Fibroblast of lung (primary cell): Measurements from ENCODE around the gene DDX10. TPM values are rescaled to one million over a fixed set of nuclear protein-coding genes. Genes with fewer than 3 reads are reported as not detected.

Experiments
- DNase-seq, 2 donors: peaks; one replicate each; pipeline versions ENCODE4 v3.0.0 to v3.0.0-alpha.2; 2010; ENCODE audit warnings: low read depth in 2 of 2
- H2AFZ ChIP-seq: 2 replicates; pipeline ENCODE4 v1.5.1; 2012; ENCODE audit warnings: low read length, control low read depth, inconsistent platforms
- H3K27ac ChIP-seq: 2 replicates; pipeline ENCODE4 v1.5.1; 2011; ENCODE audit warnings: low read length, control low read depth; ENCODE audit not compliant: insufficient read depth
- H3K27me3 ChIP-seq: 2 replicates; pipeline ENCODE4 v1.5.1; 2011; ENCODE audit warnings: mild to moderate bottlenecking, low read length; ENCODE audit not compliant: control insufficient read depth, insufficient read depth
- H3K36me3 ChIP-seq: 2 replicates; pipeline ENCODE4 v1.5.1; 2011; ENCODE audit warnings: low read length; ENCODE audit not compliant: control insufficient read depth, insufficient read depth
- H3K4me1 ChIP-seq: 2 replicates; pipeline ENCODE4 v1.5.1; 2011; ENCODE audit warnings: low read length; ENCODE audit not compliant: control insufficient read depth, insufficient read depth; ENCODE audit errors: extremely low read depth
- H3K4me2 ChIP-seq: 2 replicates; pipeline ENCODE4 v1.5.1; 2011; ENCODE audit warnings: low read length, control low read depth; ENCODE audit not compliant: insufficient read depth; ENCODE audit errors: extremely low read depth
- H3K4me3 ChIP-seq, 4 experiments: fragments of 200-600 bp in 1 of 4; sonication (generic) in 1 of 4; replicated peaks in 1 of 4; 2 replicates each; pipeline ENCODE4 v1.5.1; 2011 to 2016; ENCODE audit warnings: low read length in 4 of 4, low read depth in 3 of 4, mild to moderate bottlenecking in 3 of 4, control low read depth in 2 of 4, inconsistent platforms in 1 of 4, mixed read lengths in 1 of 4; ENCODE audit not compliant: insufficient read depth in 1 of 4; ENCODE audit errors: control extremely low read depth in 1 of 4
- H3K79me2 ChIP-seq: 2 replicates; pipeline ENCODE4 v1.5.1; 2012; ENCODE audit warnings: mild to moderate bottlenecking, low read length, inconsistent platforms; ENCODE audit not compliant: control insufficient read depth, insufficient read depth
- H3K9ac ChIP-seq: 2 replicates; pipeline ENCODE4 v1.5.1; 2011; ENCODE audit warnings: mild to moderate bottlenecking, low read length, control low read depth; ENCODE audit not compliant: insufficient read depth
- H3K9me3 ChIP-seq: 2 replicates; pipeline ENCODE4 v1.5.1; 2012; ENCODE audit warnings: low read depth, low read length; ENCODE audit not compliant: control insufficient read depth, insufficient read depth
- H4K20me1 ChIP-seq: 2 replicates; pipeline ENCODE4 v1.5.1; 2011; ENCODE audit warnings: low read length; ENCODE audit not compliant: control insufficient read depth, insufficient read depth; ENCODE audit errors: extremely low read depth
- EZH2 ChIP-seq: IDR thresholded peaks from 2 replicates; pipeline ENCODE4 v1.5.1; 2012; ENCODE audit warnings: low read length, control low read depth, mild to moderate bottlenecking; ENCODE audit errors: missing control alignments
- polyA plus RNA-seq, 2 donors: library from polyadenylated mRNA; depleted of rRNA in 1 of 2; stranded (reverse) in 1 of 2; unstranded in 1 of 2; fragments of >200 nt; gene quantifications; 2 replicates each; pipeline ENCODE4 v1.2.1, GENCODE V29; 2011 to 2012; ENCODE audit warnings: missing spikeins in 1 of 2
- total RNA-seq: library from RNA; depleted of rRNA; stranded (reverse); fragments of >200 nt; gene quantifications from 2 replicates; pipeline ENCODE4 v1.2.1, GENCODE V29; 2014
- TF ChIP-seq, protein P1 (sequence below), 2 donors: IDR thresholded peaks in 1 of 2; conservative IDR thresholded peaks in 1 of 2; 1 replicate in 1 of 2; 2 replicates in 1 of 2; pipeline ENCODE4 v1.5.1; 2011 to 2012; ENCODE audit warnings: low read length in 2 of 2, control low read depth in 1 of 2, inconsistent platforms in 1 of 2, low read depth in 1 of 2, mild to moderate bottlenecking in 1 of 2

The DDX10 gene
- total and polyA plus RNA-seq, 2 donors (not counting 1 experiment from before 2014, with no cell fraction given) = 18.5 to 20.7 TPM

GRCh38 chr11:108787105-108787504 lies 122.2 kb downstream of the DDX10 start:
- Histone ChIP-seq H3K27me3 (no peaks in the 10 kb centered on the region), H3K9me3 (no peaks in the 10 kb centered on the region), H3K4me1 (no peaks in the 10 kb centered on the region), H3K36me3 (no peaks in the 10 kb centered on the region), H2AFZ (no peak overlapping the region), H3K4me3 (no peak overlapping the region), H4K20me1 (no peaks in the 10 kb centered on the region), H3K79me2 (peaks cover 2% of the 10 kb centered on the region), H3K9ac (no peak overlapping the region), H3K27ac (no peak overlapping the region), H3K4me2 (no peak overlapping the region)
- no peak for DNase-seq
- TF ChIP-seq EZH2 = no peak
- TF ChIP-seq, protein P1, sequence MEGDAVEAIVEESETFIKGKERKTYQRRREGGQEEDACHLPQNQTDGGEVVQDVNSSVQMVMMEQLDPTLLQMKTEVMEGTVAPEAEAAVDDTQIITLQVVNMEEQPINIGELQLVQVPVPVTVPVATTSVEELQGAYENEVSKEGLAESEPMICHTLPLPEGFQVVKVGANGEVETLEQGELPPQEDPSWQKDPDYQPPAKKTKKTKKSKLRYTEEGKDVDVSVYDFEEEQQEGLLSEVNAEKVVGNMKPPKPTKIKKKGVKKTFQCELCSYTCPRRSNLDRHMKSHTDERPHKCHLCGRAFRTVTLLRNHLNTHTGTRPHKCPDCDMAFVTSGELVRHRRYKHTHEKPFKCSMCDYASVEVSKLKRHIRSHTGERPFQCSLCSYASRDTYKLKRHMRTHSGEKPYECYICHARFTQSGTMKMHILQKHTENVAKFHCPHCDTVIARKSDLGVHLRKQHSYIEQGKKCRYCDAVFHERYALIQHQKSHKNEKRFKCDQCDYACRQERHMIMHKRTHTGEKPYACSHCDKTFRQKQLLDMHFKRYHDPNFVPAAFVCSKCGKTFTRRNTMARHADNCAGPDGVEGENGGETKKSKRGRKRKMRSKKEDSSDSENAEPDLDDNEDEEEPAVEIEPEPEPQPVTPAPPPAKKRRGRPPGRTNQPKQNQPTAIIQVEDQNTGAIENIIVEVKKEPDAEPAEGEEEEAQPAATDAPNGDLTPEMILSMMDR (conservative IDR thresholded peaks at IDR 0.05 in 1 of 2, IDR thresholded peaks at IDR 0.05 in 1 of 2; ENCODE audit: low read depth in 1 of 2, low read length in 2 of 2) = no peak

DNA sequence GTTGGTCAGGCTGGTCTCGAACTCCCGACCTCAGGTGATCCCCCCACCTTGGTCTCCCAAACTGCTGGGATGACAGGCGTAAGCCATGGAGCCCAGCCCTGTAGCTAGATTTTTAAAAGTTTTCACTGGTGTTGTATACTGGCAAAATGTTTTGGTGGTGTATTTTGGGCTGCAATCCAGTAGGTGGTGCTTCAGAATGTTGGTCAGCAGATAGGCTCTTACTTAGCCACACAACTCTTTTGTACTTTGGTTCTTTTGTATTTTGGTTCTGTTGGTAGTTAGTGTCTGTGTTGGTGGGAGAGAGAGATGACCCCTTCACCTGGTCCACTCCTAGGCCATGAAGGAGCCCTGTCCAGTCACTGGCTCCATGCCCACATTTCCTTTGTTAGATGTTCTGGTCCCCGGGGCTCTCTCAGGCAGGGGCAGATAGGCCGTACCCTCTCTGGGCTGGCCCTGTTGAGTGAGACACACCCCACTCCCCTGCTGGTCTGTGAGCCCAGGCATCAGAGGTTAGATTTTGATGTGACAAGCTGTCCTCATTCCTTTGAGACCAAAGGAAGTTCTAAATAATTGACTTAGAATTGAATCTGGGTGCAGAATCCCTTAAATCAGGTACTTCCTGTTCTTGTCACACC lies 123.8 kb downstream of the DDX10 start:
- Histone ChIP-seq H3K79me2 (peaks cover 2% of the 10 kb centered on the region), H3K4me2 (no peak overlapping the region), H3K9ac (no peak overlapping the region), H3K27ac (no peak overlapping the region), H3K4me3 (no peak overlapping the region), H3K36me3 (no peaks in the 10 kb centered on the region), H3K9me3 (no peaks in the 10 kb centered on the region), H3K4me1 (no peaks in the 10 kb centered on the region), H2AFZ (no peak overlapping the region), H4K20me1 (peaks cover 3% of the 10 kb centered on the region), H3K27me3 (no peaks in the 10 kb centered on the region)
- TF ChIP-seq, protein P1 (conservative IDR thresholded peaks at IDR 0.05 in 1 of 2, IDR thresholded peaks at IDR 0.05 in 1 of 2; ENCODE audit: low read depth in 1 of 2, low read length in 2 of 2) = peak; percentile 37 to 55
- no peak for TF ChIP-seq EZH2
- DNase-seq = peak; percentile 48 to 58

DNA sequence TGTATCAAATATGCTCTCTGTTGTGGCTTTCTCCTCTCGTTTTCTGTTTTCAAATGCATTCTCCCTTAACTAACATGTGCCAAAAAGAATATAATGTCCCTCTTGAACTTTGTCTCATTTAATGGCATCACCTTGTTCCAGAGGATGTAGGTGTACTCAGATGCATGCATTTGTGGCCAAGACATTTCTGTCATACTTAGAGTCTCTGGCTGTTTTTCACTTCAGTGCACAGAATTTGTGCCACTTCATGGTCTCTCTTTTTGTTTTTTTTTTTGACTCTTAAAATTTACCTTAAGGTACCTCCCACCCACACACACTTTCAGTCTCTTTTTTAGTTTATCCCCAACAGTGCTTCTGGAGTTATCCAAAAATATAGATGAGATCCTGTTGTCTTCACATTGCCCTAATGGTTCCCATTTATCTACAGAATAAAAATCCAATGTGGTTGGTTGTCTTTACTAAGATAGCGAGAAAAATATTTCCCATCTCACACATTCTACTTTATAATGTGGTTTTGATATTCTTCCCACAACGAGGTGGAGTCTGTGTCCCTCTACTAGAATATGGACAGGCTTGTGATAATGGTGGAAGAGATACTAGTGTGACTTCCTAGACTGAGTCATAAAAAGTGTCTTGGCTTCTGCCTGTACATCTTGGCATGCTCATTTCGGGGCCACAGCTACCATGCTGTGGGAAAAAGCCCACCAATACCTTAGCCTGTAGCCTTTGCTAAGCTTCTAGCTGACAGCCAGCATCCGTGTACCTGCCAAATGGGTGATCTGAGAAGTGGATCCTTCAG lies 125.8 kb downstream of the DDX10 start:
- no peaks in the 10 kb centered on the region for H3K9me3 ChIP-seq

More for the DNA sequence above, 125.8 kb downstream of the DDX10 start:
- TF ChIP-seq EZH2 = no peak
- TF ChIP-seq, protein P1 (conservative IDR thresholded peaks at IDR 0.05 in 1 of 2, IDR thresholded peaks at IDR 0.05 in 1 of 2; ENCODE audit: low read depth in 1 of 2, low read length in 2 of 2) = no peak
- Histone ChIP-seq H3K27ac (no peak overlapping the region), H3K9ac (no peak overlapping the region), H3K4me1 (no peaks in the 10 kb centered on the region), H3K4me2 (no peak overlapping the region), H3K79me2 (peaks cover 2% of the 10 kb centered on the region), H3K4me3 (no peak overlapping the region), H3K27me3 (no peaks in the 10 kb centered on the region), H3K36me3 (no peaks in the 10 kb centered on the region), H2AFZ (no peak overlapping the region), H4K20me1 (peaks cover 3% of the 10 kb centered on the region)
- no peak for DNase-seq
